SHP77 treated with DMSO at 0.1 percent for 48 hours (cell line): ENCODE data around the gene XPO6.

Experiments
- DNase-seq: peaks from one replicate; lab custom pipeline; 2025; lab: John Stamatoyannopoulos, UW

XPO6 gene

GRCh38 chr16:28089205-28089991, 122.4 kb downstream of the XPO6 start:
- no peak for DNase-seq

GRCh38 chr16:28087675-28088300, 124.0 kb downstream of the XPO6 start:
- DNase-seq: no peak

GRCh38 chr16:28087140-28087660, 124.6 kb downstream of the XPO6 start:
- no peak for DNase-seq

- DNase-seq: no peak
Observed at GRCh38 chr16:28086186-28087139, 125.3 kb downstream of the XPO6 start.

GRCh38 chr16:28085389-28086171, 126.2 kb downstream of the XPO6 start:
- no peak for DNase-seq

GRCh38 chr16:28084209-28084608, 127.6 kb downstream of the XPO6 start:
- no peak for DNase-seq

GRCh38 chr16:28082624-28083023, 129.1 kb downstream of the XPO6 start:
- no peak for DNase-seq

- no peak for DNase-seq
Observed at GRCh38 chr16:28081391-28081968, 130.3 kb downstream of the XPO6 start.

- no peak for DNase-seq
Observed at GRCh38 chr16:28078261-28078660, 133.5 kb downstream of the XPO6 start.

- DNase-seq: no peak
Observed at GRCh38 chr16:28073836-28074235, 137.9 kb downstream of the XPO6 start.

- no peak for DNase-seq
Observed at GRCh38 chr16:28072087-28072486, 139.7 kb downstream of the XPO6 start.

- DNase-seq: no peak
Observed at GRCh38 chr16:28069971-28070794, 141.6 kb downstream of the XPO6 start.

GRCh38 chr16:28068976-28069375, 142.8 kb downstream of the XPO6 start:
- no peak for DNase-seq

GRCh38 chr16:28067604-28068379, 144.0 kb downstream of the XPO6 start:
- no peak for DNase-seq

GRCh38 chr16:28064706-28065249, 147.0 kb downstream of the XPO6 start:
- DNase-seq: no peak

- no peak for DNase-seq
Observed at GRCh38 chr16:28064150-28064549, 147.6 kb downstream of the XPO6 start.

GRCh38 chr16:28063591-28064061, 148.1 kb downstream of the XPO6 start, which contains the start of gene GSG1L:
Gene GSG1L, minus strand, starts transcription at chr16:28063714. Its CDS starts 290 bp downstream, at chr16:28063424.
- DNase-seq: no peak

GRCh38 chr16:28062847-28063521, 148.8 kb downstream of the XPO6 start:
- no peak for DNase-seq
